Measurements from ENCODE around the gene ATP6V1G2.

GRCh38 chr6:31559606-31559957, 13.2 kb upstream of the ATP6V1G2 start:
- no peak for TF ChIP-seq POLR2A (IDR thresholded peaks at IDR 0.05)
- no peak for TF ChIP-seq CTCF (IDR thresholded peaks at IDR 0.05)
- TF ChIP-seq POLR2AphosphoS5 (IDR thresholded peaks at IDR 0.05), result no peak

Data from suprapubic skin (tissue), 4 donors.